ENCODE data around the gene TRAF3IP1.

DNA sequence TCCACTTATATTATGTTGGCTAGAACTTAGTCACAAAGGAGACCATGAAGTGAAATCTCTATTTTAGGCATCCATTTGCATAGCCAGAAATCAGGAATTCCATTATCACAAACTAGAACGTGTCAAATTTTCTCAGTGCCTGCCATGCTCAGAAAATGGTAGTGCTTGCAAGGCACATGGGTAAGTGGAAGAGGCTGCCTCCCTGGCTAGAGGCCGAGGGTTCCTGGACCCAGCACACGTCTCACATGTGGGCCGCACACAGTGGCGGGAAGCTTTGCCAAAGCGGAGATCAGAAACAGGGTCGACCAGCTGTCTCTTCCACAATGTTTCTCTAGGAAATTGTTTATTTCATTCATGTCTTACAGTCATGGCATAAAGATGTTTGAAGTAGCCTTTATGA is 42.3 kb downstream of the TRAF3IP1 start:
- TF ChIP-seq, protein P1, sequence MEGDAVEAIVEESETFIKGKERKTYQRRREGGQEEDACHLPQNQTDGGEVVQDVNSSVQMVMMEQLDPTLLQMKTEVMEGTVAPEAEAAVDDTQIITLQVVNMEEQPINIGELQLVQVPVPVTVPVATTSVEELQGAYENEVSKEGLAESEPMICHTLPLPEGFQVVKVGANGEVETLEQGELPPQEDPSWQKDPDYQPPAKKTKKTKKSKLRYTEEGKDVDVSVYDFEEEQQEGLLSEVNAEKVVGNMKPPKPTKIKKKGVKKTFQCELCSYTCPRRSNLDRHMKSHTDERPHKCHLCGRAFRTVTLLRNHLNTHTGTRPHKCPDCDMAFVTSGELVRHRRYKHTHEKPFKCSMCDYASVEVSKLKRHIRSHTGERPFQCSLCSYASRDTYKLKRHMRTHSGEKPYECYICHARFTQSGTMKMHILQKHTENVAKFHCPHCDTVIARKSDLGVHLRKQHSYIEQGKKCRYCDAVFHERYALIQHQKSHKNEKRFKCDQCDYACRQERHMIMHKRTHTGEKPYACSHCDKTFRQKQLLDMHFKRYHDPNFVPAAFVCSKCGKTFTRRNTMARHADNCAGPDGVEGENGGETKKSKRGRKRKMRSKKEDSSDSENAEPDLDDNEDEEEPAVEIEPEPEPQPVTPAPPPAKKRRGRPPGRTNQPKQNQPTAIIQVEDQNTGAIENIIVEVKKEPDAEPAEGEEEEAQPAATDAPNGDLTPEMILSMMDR (conservative IDR thresholded peaks at IDR 0.05 in 1 of 2, IDR thresholded peaks at IDR 0.05 in 1 of 2; ENCODE audit: low read depth in 1 of 2, low read length in 2 of 2): no peak
- TF ChIP-seq EZH2 (IDR thresholded peaks at IDR 0.05; ENCODE audit: low read length, missing control alignments): no peak
